HUES48 (cell line): ENCODE results near the gene GPR52.

Source experiments
- H3K27ac ChIP-seq: one replicate; pipeline ENCODE4 v1.7.0; 2013; ENCODE audit warnings: low read depth, low read length, inconsistent platforms
- H3K27me3 ChIP-seq: 2 replicates; pipeline ENCODE4 v1.6.1; 2013; ENCODE audit warnings: mild to moderate bottlenecking, low read length; ENCODE audit not compliant: control insufficient read depth, insufficient read depth
- H3K36me3 ChIP-seq: 2 replicates; pipeline ENCODE4 v1.6.1; 2013; ENCODE audit warnings: low read length; ENCODE audit not compliant: control insufficient read depth, insufficient read depth
- H3K4me1 ChIP-seq: 2 replicates; pipeline ENCODE4 v1.6.1; 2013; ENCODE audit warnings: mild to moderate bottlenecking, low read length; ENCODE audit not compliant: control insufficient read depth, insufficient read depth
- H3K4me3 ChIP-seq: 2 replicates; pipeline ENCODE4 v1.5.1; 2013; ENCODE audit warnings: mild to moderate bottlenecking, low read depth, low read length
- H3K9ac ChIP-seq: 2 replicates; pipeline ENCODE4 v1.6.1; 2013; ENCODE audit warnings: mild to moderate bottlenecking, low read depth, low read length, moderate library complexity
- H3K9me3 ChIP-seq: 2 replicates; pipeline ENCODE4 v1.6.1; 2013; ENCODE audit warnings: low read length; ENCODE audit not compliant: control insufficient read depth, insufficient read depth

Gene GPR52

DNA sequence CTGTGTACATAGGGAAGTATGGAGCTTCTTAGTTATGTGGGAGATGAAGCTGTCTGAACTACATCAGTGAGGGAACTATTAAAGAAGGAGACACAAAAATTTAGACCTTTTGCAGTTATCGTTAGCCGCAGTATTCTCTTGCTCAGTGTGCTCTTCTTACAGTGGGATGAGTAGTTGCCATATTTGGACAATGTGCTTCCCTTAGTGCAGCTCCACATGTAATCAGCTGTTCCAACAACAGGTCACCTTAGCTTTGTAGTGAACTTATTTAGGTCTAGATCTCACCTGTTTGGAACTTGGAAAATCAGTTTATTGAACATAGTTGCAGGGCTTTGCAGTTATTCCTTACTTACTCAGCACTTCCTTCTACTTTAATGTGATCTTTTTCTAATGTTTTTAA, 18.1 kb downstream of the GPR52 start:
- Histone ChIP-seq H3K9ac (no peak overlapping the region), H3K27ac (no peak overlapping the region), H3K36me3 (no peaks in the 10 kb centered on the region), H3K27me3 (no peaks in the 10 kb centered on the region), H3K4me3 (no peak overlapping the region), H3K9me3 (no peaks in the 10 kb centered on the region), H3K4me1 (no peaks in the 10 kb centered on the region)

GRCh38 chr1:174466607-174467006, 18.8 kb downstream of the GPR52 start:
- Histone ChIP-seq H3K27ac (no peak overlapping the region), H3K4me3 (no peak overlapping the region), H3K27me3 (no peaks in the 10 kb centered on the region), H3K9me3 (no peaks in the 10 kb centered on the region), H3K4me1 (no peaks in the 10 kb centered on the region), H3K36me3 (no peaks in the 10 kb centered on the region), H3K9ac (no peak overlapping the region)

GRCh38 chr1:174469052-174469451, 21.3 kb downstream of the GPR52 start:
- Histone ChIP-seq H3K4me3 (no peak overlapping the region), H3K36me3 (no peaks in the 10 kb centered on the region)

GRCh38 chr1:174469687-174470086, 21.9 kb downstream of the GPR52 start:
- no peaks in the 10 kb centered on the region for H3K4me1 ChIP-seq
- no peak overlapping the region for H3K4me3 ChIP-seq
- H3K36me3 ChIP-seq = no peaks in the 10 kb centered on the region
- no peak overlapping the region for H3K9ac ChIP-seq
- no peak overlapping the region for H3K27ac ChIP-seq
- H3K9me3 ChIP-seq = no peaks in the 10 kb centered on the region
- no peaks in the 10 kb centered on the region for H3K27me3 ChIP-seq

More at GRCh38 chr1:174469052-174469451, 21.3 kb downstream of the GPR52 start:
- H3K4me1 ChIP-seq = no peaks in the 10 kb centered on the region
- no peaks in the 10 kb centered on the region for H3K27me3 ChIP-seq
- H3K9ac ChIP-seq = no peak overlapping the region
- H3K9me3 ChIP-seq = no peaks in the 10 kb centered on the region
- H3K27ac ChIP-seq = no peak overlapping the region

DNA sequence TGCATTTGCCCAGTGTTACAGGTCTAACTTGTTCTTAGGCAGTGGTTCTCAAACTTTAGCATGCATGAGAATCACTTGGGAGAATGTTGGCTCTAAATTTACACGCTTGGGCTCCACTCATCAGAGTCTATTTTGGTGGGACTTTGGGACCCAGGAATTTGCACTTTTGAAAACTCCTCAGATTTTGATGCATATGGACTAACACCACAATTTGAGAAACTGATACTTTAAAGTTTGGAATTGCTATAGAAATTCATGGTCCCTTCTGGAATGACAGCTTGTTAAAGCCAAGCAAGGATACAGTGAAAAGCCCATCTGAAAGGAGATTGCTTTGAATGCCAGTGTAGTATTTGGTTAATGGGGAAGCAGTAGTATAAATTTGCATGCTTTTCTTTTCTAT, 31.5 kb downstream of the GPR52 start:
- Histone ChIP-seq H3K36me3 (no peaks in the 10 kb centered on the region), H3K4me1 (no peaks in the 10 kb centered on the region), H3K9ac (no peak overlapping the region), H3K27me3 (no peaks in the 10 kb centered on the region), H3K4me3 (no peak overlapping the region), H3K27ac (no peak overlapping the region), H3K9me3 (no peaks in the 10 kb centered on the region)

DNA sequence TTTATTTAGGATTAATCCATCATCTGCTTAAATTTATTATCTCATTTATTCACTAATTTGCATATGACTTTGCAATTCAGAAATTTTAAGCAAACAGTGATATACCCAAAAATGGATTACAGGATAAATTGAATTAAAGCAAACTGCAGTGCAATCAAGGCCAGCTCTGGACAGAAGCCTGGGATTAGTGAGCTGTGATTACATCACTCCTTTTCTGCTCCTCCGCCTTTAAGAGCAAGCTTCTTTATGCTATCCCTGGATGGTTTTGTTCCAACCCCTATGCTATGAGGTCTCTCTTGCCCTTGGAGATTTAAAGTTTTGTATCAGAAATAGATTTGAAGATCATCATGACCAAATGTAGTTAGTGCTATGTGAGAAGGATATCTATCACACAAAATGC, 32.6 kb downstream of the GPR52 start:
- no peak overlapping the region for H3K9ac ChIP-seq
- H3K4me3 ChIP-seq = no peak overlapping the region
- H3K27ac ChIP-seq = no peak overlapping the region
- no peaks in the 10 kb centered on the region for H3K4me1 ChIP-seq
- no peaks in the 10 kb centered on the region for H3K27me3 ChIP-seq
- no peaks in the 10 kb centered on the region for H3K36me3 ChIP-seq
- H3K9me3 ChIP-seq = no peaks in the 10 kb centered on the region

DNA sequence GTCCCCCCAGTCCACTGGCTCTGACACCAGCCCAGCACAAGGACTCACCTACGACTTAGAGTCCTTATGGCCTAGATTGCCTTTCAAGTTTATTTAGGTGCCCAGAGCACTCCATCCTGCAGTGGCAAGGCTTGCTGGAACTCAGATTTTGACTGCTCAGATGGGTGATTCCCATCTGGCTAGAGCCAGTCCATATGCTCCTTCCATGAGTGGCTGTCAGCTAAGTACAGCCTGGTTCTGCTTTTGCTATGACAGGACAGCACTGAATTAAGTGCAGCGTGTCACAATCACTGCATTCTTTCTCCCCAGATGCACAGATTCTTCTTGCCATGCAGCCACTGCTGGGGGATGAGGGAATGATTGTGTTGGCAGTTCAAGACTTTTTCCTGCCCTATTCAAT, 43.8 kb downstream of the GPR52 start:
- Histone ChIP-seq H3K4me3 (no peak overlapping the region), H3K9me3 (no peaks in the 10 kb centered on the region), H3K9ac (no peak overlapping the region), H3K27ac (no peak overlapping the region), H3K27me3 (no peaks in the 10 kb centered on the region), H3K4me1 (no peaks in the 10 kb centered on the region), H3K36me3 (no peaks in the 10 kb centered on the region)

DNA sequence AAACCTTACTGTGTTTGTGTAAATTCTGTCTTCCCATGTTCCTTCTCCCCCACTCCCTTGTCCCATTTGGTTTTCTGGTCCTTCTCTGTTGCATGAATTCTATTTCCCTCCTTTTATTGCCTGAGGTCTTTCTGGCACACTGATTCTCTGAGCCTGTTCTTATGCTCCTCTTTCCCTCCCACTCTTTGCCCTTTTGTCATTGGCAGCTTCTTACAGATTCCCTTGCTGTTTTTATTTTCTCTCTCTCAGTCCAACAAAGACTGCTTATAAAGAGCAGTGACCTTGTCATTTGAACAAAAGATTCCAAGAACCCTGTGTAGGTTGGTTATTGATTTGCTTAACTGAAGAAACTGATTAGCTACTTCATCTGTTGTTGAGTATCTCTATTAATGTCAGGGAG, 49.7 kb downstream of the GPR52 start:
- no peak overlapping the region for H3K27ac ChIP-seq
- H3K9me3 ChIP-seq = no peaks in the 10 kb centered on the region
- H3K4me1 ChIP-seq = no peaks in the 10 kb centered on the region
- no peaks in the 10 kb centered on the region for H3K27me3 ChIP-seq
- no peak overlapping the region for H3K9ac ChIP-seq
- H3K36me3 ChIP-seq = no peaks in the 10 kb centered on the region
- no peak overlapping the region for H3K4me3 ChIP-seq
